ENCODE results near the gene PZP.

PZP gene

GRCh38 chr12:9109213-9109522, 99.0 kb downstream of the PZP start:
- TF ChIP-seq ZNF274 (IDR thresholded peaks at IDR 0.05; ENCODE audit: low read depth, low read length): no peak
- no peak overlapping the region for H3K4me3 ChIP-seq (ENCODE audit: low read length)

- no peak for TF ChIP-seq ZNF274 (IDR thresholded peaks at IDR 0.05; ENCODE audit: low read depth, low read length)
- H3K4me3 ChIP-seq (ENCODE audit: low read length): no peak overlapping the region
Observed at GRCh38 chr12:9108504-9109212, 99.5 kb downstream of the PZP start.

GRCh38 chr12:9107542-9107873, 100.7 kb downstream of the PZP start:
- no peak overlapping the region for H3K4me3 ChIP-seq (ENCODE audit: low read length)
- no peak for TF ChIP-seq ZNF274 (IDR thresholded peaks at IDR 0.05; ENCODE audit: low read depth, low read length)

GRCh38 chr12:9106610-9107541, 101.3 kb downstream of the PZP start:
- no peak for TF ChIP-seq ZNF274 (IDR thresholded peaks at IDR 0.05; ENCODE audit: low read depth, low read length)
- no peak overlapping the region for H3K4me3 ChIP-seq (ENCODE audit: low read length)

- H3K4me3 ChIP-seq (ENCODE audit: low read length): no peak overlapping the region
- TF ChIP-seq ZNF274 (IDR thresholded peaks at IDR 0.05; ENCODE audit: low read depth, low read length): no peak
Observed at GRCh38 chr12:9106067-9106466, 102.1 kb downstream of the PZP start.

GRCh38 chr12:9104767-9105423, 103.3 kb downstream of the PZP start:
- H3K4me3 ChIP-seq (ENCODE audit: low read length): no peak overlapping the region
- TF ChIP-seq ZNF274 (IDR thresholded peaks at IDR 0.05; ENCODE audit: low read depth, low read length): no peak

- TF ChIP-seq ZNF274 (IDR thresholded peaks at IDR 0.05; ENCODE audit: low read depth, low read length): no peak
- H3K4me3 ChIP-seq (ENCODE audit: low read length): no peak overlapping the region
Observed at GRCh38 chr12:9104087-9104486, 104.1 kb downstream of the PZP start.

GRCh38 chr12:9103050-9103849, 104.9 kb downstream of the PZP start:
- no peak for TF ChIP-seq ZNF274 (IDR thresholded peaks at IDR 0.05; ENCODE audit: low read depth, low read length)
- H3K4me3 ChIP-seq (ENCODE audit: low read length): no peak overlapping the region

- TF ChIP-seq ZNF274 (IDR thresholded peaks at IDR 0.05; ENCODE audit: low read depth, low read length): no peak
- no peak overlapping the region for H3K4me3 ChIP-seq (ENCODE audit: low read length)
Observed at GRCh38 chr12:9101018-9101687, 107.0 kb downstream of the PZP start.

- H3K4me3 ChIP-seq (ENCODE audit: low read length): no peak overlapping the region
- no peak for TF ChIP-seq ZNF274 (IDR thresholded peaks at IDR 0.05; ENCODE audit: low read depth, low read length)
Observed at GRCh38 chr12:9099552-9100190, 108.5 kb downstream of the PZP start.
